Neutrophil (primary cell): Measurements from ENCODE around the gene SLC9A4.

Experiments used
- H3K27ac ChIP-seq: fragments of 200-600 bp; sonication (generic); 2 replicates; pipeline ENCODE4 v1.5.1; 2016; ENCODE audit warnings: mild to moderate bottlenecking, moderate library complexity
- H3K27me3 ChIP-seq: fragments of 200-600 bp; sonication (generic); 2 replicates; pipeline ENCODE4 v1.6.0; 2016; ENCODE audit warnings: mild to moderate bottlenecking
- H3K36me3 ChIP-seq: fragments of 200-600 bp; sonication (generic); 2 replicates; pipeline ENCODE4 v1.5.1; 2017
- H3K4me1 ChIP-seq, 2 experiments: fragments of 200-600 bp in 1 of 2; sonication (generic) in 1 of 2; 1 replicate in 1 of 2; 2 replicates in 1 of 2; pipeline versions ENCODE4 v1.5.1 to v1.6.1; 2013 to 2016; ENCODE audit warnings: low read depth in 1 of 2, low read length in 1 of 2, mild to moderate bottlenecking in 1 of 2, moderate library complexity in 1 of 2; ENCODE audit not compliant: control insufficient read depth in 1 of 2, insufficient read depth in 1 of 2
- H3K4me3 ChIP-seq, 2 experiments: fragments of 200-600 bp in 1 of 2; sonication (generic) in 1 of 2; 1 replicate in 1 of 2; 2 replicates in 1 of 2; pipeline ENCODE4 v1.5.1; 2013 to 2016; ENCODE audit warnings: low read depth in 1 of 2, low read length in 1 of 2, mild to moderate bottlenecking in 1 of 2, moderate library complexity in 1 of 2
- H3K9me3 ChIP-seq: fragments of 200-600 bp; sonication (generic); 2 replicates; pipeline ENCODE4 v1.5.1; 2016
- TF ChIP-seq, protein P1 (sequence below): fragments of 200-600 bp; sonication (generic); IDR thresholded peaks from 2 replicates; pipeline ENCODE4 v1.5.1; 2016; ENCODE audit warnings: antibody characterized with exemption

The SLC9A4 gene

DNA sequence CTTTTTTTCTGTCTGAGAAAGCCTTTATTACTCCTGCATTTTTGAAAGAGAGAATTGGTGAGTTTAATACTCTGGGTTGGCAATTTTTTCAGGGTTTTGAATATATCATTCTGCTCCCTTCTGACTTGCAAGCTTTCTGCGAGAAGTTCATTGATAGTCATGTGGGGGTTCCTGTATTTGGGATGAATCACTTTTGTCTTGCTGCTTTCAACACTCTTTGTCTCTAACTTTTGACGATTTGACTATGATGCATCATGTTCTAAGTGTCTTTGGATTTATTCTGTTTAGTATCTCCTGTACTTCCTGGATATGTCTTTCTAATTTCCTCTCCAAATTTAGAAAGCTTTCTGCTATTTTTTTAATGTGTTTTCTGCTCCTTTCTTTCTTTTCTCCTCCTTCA, 105.3 kb downstream of the SLC9A4 start:
- Histone ChIP-seq H3K27me3 (peaks cover 3% of the 10 kb centered on the region), H3K27ac (no peak overlapping the region), H3K4me1 (no peaks in the 10 kb centered on the region), H3K4me3 (no peak overlapping the region), H3K9me3 (no peaks in the 10 kb centered on the region), H3K36me3 (no peaks in the 10 kb centered on the region)
- TF ChIP-seq, protein P1, sequence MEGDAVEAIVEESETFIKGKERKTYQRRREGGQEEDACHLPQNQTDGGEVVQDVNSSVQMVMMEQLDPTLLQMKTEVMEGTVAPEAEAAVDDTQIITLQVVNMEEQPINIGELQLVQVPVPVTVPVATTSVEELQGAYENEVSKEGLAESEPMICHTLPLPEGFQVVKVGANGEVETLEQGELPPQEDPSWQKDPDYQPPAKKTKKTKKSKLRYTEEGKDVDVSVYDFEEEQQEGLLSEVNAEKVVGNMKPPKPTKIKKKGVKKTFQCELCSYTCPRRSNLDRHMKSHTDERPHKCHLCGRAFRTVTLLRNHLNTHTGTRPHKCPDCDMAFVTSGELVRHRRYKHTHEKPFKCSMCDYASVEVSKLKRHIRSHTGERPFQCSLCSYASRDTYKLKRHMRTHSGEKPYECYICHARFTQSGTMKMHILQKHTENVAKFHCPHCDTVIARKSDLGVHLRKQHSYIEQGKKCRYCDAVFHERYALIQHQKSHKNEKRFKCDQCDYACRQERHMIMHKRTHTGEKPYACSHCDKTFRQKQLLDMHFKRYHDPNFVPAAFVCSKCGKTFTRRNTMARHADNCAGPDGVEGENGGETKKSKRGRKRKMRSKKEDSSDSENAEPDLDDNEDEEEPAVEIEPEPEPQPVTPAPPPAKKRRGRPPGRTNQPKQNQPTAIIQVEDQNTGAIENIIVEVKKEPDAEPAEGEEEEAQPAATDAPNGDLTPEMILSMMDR: no peak

GRCh38 chr2:102581911-102582310, 108.9 kb downstream of the SLC9A4 start:
- no peak overlapping the region for H3K4me3 ChIP-seq
- TF ChIP-seq, protein P1: no peak

GRCh38 chr2:102582845-102583244, 109.8 kb downstream of the SLC9A4 start:
- Histone ChIP-seq H3K36me3 (no peaks in the 10 kb centered on the region), H3K27me3 (no peaks in the 10 kb centered on the region), H3K9me3 (no peaks in the 10 kb centered on the region), H3K4me3 (no peak overlapping the region), H3K27ac (no peak overlapping the region), H3K4me1 (no peaks in the 10 kb centered on the region)
- TF ChIP-seq, protein P1: no peak

More at GRCh38 chr2:102581911-102582310, 108.9 kb downstream of the SLC9A4 start:
- no peaks in the 10 kb centered on the region for H3K36me3 ChIP-seq
- H3K9me3 ChIP-seq: no peaks in the 10 kb centered on the region
- no peaks in the 10 kb centered on the region for H3K4me1 ChIP-seq
- no peaks in the 10 kb centered on the region for H3K27me3 ChIP-seq
- H3K27ac ChIP-seq: no peak overlapping the region
